HG02642 (cell line): ENCODE results near the gene NFIC.

Source experiments
- ATAC-seq: cut with Tn5 transposase; IDR thresholded peaks from one replicate; pipeline ENCODE4 v1.9.1; 2021; ENCODE audit warnings: mild to moderate bottlenecking; ENCODE audit not compliant: unreplicated experiment, poor library complexity

The NFIC gene

DNA sequence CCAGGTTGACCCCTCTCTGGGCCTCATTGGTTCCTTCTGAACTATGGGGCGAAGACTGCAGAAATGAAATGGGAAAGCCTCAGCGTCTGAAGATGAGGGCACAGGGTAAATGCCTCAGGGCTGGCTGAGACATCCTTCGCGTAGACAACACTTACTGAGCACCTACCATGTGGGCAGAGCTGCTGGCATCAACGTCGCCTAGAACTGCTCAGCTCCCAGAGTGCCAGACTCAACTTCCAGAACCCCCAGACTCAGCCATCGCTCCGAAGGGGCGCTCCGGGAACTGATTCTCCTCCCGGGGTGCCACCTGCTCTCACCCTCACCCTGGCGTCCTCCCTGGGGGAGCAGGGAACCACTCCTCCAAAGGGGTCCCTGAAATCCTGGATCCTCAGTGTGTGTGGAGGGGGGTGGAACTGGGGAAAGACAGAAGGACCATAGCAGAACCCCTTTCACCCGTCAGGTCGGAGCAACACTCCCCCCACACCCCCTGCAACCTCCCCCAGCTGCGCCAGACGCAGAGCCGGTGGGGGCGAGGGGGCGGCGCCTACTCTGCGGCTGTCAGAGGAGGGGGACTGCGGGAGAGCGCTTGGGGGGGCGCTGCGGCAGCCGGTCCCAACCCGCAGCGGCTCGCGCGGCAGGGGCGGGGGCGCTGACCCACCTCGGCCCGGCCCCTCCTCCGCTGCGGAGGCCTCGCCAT, 8.2 kb upstream of the NFIC start:
- no peak for ATAC-seq

GRCh38 chr19:3358689-3359014, 7.7 kb upstream of the NFIC start:
- peak; percentile 1 for ATAC-seq

DNA sequence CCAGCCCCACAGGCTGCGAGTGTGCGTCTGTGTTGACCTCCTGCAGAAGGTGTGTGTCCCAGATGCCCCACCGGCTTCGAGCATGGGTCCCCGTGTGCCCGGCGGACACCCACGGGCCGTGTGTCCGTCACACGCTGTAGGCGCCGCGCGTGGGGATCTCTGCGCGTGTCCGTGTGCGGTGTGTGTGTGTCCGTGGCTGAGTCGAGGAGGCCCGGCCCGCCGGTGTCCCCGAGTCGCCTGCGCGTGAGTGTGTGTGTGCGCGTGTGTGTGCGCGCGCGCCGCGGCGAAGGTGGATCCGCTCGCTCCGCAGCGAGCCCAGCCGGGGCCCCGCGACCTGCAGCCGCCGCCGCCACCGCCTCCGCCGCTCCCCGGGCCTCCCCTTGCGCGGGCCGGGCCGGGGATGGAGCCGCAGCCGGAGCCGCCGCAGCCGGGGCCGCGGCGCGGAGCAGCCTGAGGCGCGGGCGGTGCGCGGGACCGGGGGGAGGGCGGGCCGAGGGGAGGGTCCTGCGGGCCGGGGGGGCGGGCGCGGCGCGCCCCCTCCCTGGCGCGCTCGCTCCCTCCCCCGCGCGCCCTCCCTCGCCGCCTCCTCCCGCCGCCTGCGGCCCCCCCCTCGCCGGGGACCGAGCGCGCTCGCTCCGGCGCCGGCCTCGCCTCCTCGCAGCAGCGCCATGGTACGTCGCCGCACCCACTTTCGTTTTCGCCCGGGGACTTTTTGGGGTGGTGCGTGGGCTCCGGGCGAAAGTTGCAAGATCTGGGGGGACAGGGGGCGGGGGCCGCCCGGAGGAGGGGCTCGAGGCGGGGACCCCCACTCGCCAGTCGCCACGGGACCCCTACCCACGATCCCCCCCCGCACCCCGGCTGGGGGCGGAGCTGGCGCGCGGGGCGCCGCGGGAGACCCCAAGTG, 7.1 kb upstream of the NFIC start:
- peak; percentile 42 for ATAC-seq

DNA sequence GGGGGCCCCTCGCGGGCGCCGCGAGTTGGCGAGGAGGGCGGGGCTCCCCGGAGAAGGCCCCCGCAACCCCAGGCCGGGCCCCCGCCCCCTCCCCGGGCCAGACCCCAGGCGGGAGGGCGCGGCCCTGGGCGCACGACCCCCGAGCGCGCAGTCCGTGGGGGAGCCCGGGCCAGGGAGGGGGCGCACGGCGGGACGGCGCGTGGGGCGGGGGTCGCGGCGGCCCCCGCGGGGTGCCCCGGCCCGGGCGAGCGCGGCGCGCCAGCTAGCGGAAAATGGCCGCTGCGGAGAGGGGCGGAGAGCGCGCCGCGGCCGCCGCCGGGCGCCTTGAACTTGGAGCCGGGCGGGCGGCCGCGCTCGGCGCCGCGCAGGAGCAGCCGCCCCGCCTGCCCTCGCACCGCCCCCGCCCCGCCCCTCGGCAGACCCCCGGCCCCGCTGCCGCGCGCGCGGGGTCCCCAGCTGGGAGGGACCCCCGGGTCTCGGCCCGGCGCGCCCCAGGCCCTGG, 6.4 kb upstream of the NFIC start:
- peak; percentile 20 for ATAC-seq

DNA sequence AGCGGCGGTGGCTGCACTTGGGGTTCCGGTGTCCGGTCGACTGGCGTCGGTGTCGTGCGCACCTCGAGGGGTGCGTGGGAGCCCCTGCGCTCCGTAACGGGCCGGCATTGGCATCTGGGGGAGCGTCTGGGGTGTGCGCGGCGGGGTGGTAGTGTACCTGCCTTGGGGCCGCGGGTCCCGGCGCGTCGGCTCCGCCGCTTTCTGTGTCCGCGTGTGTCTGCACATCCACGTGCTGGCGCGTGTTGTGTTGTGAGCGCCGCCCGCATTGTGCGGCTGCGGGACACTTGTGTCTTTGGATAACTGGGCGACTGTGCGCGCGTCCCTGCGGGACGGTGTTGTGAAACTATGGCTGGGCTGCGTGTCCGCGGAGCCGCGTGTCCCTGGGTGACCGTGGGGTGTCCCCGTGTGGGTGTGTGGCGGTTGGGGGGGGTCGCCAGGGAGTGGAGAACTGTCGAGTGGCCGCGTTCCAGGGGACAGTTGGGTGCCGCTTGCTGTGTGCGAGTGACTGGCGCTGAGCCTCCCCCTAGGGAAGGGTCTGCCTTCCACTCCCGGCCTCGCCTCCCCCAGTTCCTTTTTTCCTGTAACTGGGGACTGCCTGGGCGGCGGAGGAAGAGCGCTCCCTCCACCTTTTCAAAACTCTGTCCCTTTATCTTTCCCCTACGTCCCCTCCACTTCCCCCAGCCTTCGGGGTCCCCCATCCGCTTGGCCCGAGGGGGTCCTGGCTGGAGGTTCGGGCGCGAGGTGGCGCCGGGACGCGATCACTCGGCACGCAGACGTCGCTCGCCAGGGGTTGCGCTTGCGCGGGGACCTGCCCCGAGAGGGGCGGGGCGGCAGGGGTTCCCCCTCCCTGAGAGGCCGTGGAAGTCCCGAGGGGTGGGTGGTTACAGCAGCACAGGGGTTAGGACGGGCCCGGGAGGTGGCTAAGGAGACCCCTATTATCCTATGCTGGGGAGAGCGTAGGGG, 5.7 kb upstream of the NFIC start:
- peak; percentile 45 for ATAC-seq

DNA sequence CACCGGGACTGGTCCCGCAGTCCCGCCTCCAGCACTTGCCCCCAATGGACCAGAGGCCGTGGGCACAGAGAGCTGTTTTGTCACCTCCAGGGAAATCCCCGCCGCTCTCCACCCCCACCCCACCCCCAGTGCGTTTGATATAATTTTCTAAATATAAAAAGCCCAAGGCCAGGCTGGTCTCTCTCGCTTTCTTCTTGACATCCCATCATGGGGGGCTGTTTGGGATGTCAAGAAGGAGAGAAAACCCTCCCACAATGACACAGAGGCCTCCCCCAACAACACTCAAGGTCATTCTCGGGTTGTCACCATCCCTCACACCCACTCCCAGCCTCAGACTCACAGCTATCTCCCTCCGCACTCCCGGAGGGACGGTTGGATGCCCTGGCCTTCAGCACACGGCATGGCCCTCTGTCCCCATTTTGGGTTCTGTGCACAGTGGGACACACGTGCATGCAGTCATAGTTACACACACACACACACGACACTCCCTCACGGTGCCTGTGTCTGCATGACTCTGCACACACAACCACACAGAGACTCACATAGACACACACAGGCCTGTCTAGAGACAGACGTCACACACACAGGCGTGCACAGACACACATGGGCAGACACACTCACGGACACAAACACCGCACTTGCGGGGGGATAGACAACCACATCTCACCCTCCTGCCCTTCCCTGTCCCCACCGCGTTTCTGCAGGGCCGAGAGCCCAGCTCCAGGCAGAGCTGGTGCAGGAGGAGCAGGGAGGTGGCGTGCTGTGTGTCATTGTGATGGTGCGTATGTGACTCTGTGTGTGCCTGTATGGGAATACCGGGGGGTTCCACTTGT, 4.8 kb upstream of the NFIC start:
- ATAC-seq, result no peak

- ATAC-seq, result no peak
Observed at GRCh38 chr19:3362217-3362906, 4.0 kb upstream of the NFIC start.

- no peak for ATAC-seq
Observed at GRCh38 chr19:3363841-3364500, 2.4 kb upstream of the NFIC start.

DNA sequence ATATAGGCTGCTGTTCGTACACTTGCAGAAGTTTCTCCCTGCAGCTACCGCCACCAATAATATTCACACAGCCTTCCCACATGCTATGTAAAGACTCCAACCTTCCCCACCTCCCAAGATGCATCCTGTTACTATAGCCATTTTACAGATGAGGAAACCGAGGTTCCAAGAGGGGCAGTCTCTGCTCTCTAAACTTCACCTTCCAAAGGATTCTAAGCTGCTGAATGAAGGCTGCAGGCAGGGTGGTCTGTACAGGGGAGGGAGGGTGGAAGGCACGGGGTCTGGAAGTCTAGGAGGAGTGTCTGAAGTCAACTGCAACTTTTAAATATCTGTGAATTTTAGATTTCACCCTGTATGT, 1.9 kb upstream of the NFIC start:
- ATAC-seq, result no peak

DNA sequence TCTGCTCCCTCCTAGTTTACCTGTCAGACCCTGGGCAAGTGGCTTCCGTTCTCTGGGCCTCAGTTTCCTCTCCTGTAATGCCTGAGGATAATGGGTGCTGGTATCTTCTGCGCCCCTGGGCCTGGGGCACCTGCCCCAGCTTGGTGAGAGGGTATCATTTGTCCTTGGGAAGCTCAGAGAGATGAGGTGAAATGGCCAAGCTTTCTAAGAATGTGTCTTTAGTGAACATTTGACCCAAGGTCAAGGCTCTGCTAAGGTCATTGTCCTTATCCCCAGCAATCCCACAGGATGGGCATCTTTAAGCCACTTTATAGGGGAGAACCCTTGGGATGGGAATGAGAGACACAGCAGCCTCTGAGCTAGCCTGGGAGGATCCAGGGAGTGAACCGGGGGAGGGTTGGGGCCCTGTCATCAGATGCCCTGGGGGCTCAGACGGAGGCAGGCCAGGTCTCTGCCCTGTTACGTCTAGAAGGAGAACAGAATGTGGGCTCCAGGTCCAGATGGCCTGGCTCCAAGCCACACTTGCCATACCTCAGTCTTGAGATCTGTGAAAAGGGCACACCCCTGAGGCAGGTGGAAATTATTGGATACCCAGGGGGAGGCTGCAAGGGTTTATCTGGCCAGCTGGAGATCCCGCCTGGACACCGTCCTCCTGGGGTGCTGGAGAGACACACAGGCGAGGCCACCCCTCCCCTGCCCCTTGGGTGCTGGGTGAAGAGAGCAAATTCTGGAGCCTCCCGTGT, 1.1 kb upstream of the NFIC start:
- ATAC-seq, result no peak

GRCh38 chr19:3366753-3367627, 607 bp downstream of the NFIC start:
- ATAC-seq, result no peak

DNA sequence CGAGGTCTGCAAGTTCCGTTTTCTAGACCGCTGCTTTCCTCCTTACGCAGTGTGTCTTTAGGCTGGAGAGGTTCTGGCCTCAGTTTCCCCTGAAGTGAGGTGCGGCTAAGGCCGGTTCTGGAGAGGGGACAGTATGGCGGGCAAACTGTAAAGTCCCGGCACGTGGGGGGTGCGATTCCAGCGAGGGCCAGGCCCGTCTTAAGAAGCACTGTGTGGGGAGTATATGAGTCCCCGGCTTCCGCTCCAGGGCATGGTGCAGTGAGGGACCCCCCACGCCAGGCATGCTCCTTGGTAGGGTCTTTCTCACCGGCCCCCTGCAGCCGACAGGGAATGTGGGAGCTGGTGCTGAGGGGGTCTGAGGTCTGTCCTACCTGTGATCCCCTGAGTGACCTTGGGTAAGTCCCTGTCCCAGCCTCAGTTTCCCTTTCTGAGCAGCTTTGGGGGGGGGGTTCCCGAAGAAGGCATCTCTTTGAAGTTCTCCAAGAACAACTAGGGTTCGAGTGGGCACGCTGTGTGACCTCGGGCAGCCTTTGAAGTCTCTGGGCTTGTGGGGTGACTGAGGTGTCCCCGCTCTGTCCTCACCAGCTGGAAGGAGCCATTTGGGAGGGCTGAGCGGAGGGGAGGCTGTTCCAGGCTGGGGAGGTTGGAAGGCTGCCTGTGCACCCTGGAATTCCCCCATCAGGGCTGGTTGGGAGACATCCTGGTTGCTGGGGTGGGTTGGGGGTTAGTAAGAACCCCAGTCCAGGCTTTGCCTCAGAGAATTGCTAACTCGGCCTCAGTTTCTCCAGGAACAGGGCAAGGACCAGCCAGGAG, 1.5 kb downstream of the NFIC start:
- ATAC-seq, result no peak

DNA sequence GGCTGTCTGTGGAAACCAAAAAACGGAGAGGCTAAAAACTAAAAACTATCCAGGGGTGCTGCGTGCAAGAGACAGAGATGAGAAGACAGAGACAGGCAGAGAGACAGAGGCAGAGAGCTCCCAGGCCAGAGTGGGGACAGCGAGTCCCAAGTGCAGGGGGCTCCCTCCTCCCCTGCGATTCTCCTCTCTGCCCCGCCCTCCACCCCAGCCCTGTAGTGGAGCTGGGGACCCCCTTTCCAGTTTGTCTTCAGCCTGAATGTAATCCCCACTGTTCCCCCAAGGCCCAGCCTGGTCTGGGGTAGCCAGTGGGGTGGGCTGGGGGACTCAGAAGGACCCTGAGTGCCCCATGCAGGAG, 2.0 kb downstream of the NFIC start:
- no peak for ATAC-seq

DNA sequence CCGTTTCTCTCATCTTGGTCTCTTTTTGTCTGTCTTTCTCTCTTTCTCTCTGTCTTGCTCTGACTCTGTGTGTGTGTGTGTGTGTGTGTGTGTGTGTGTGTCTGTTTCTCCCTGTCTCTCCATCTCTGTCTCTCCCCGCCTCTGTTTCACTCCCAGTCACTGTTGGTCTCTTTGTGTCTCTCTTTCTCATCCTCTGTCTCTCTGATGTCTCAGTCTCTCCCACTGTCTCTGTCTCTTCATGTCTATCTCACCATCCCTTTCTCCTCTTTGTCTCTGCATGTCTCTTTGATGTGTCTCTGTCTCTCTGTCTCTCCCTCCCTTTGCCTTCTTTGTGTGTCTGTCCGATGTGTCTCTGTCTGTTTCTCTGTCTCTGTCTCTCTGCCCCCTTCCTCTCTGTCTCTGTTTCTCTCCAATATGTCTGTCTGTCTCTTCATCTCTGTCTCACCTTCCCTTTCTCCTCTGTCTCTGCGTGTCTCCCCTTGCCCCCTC, 2.5 kb downstream of the NFIC start:
- no peak for ATAC-seq

DNA sequence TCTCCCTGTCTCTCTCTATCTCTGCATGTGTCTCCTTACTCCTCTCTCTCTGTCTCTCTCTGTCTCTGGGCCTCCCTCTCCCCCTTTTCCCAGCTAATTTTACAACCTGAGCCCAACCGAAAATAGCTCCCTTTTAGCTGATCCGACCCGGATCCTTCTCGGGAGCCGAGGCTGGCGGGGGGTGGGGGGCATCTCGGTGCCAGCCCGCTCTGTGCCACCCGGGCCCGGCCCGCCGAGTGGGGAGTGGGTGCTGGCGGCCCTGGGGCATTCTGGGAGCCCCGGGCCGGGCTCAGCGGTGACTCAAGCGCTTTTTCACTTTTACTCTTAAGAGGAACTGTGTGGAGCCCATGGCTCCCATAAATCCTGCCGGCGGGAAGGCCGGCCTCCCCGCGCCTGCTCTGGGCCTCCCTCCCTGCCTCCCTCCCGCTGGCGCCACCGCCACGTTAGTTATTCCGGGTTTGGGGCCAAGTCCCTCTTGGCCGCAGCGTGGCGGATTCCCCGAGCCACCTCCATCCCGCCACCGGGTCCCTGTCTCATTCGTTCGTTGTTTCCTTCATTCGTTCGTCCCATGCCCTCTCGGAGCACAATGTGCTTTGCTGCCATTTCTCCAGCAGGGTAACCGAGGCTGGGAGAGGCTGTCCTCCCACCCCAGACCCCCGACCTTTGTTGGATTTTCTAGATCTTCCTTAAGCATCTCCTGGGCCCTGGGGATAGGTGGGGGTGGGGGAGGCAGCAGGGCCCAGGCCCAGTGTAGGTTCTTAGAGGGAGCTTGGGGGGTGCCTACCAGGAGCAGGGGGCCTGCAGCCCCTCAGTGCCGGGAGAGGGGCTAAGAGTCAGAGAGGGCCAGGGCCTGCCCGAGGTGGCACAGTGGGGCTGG, 3.2 kb downstream of the NFIC start:
- peak; percentile 39 for ATAC-seq
